SU-DHL-6 (cell line): ENCODE measurements around the gene ERBB4.

ENCODE experiments used
- EZH2phosphoT487 ChIP-seq: fragments of 200-600 bp; sonication (generic), shearing (Covaris generic); conservative IDR thresholded peaks from 2 replicates; pipeline ENCODE4 v1.6.1; 2018; ENCODE audit warnings: mild to moderate bottlenecking, antibody characterized with exemption, low read length, moderate library complexity, mixed read lengths
- TF ChIP-seq, protein P1 (sequence below): fragments of 200-600 bp; sonication (generic); IDR thresholded peaks from one replicate; pipeline ENCODE4 v1.5.1; 2017; ENCODE audit warnings: antibody characterized with exemption, mild to moderate bottlenecking, low read length, moderate library complexity; ENCODE audit not compliant: insufficient read depth, poor library complexity, severe bottlenecking

DNA sequence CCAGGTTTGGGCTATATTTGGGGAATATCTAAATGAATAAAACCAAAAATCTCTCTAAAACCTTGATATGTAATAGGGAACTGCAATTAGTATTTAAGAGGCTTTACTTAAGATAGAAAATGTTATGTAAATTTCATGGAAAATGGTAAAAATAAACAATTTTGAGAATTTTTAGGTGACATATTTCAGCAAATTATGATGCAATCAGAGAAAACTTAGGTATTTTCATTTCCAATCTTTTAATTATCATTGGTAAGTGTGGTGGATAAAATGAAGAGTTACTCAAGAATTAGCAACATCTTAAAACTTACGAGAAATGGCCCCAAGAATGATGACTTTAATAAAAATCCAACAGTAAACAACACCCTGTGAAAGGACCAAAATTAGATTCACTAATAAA, 571.4 kb downstream of the ERBB4 start:
- TF ChIP-seq, protein P1, sequence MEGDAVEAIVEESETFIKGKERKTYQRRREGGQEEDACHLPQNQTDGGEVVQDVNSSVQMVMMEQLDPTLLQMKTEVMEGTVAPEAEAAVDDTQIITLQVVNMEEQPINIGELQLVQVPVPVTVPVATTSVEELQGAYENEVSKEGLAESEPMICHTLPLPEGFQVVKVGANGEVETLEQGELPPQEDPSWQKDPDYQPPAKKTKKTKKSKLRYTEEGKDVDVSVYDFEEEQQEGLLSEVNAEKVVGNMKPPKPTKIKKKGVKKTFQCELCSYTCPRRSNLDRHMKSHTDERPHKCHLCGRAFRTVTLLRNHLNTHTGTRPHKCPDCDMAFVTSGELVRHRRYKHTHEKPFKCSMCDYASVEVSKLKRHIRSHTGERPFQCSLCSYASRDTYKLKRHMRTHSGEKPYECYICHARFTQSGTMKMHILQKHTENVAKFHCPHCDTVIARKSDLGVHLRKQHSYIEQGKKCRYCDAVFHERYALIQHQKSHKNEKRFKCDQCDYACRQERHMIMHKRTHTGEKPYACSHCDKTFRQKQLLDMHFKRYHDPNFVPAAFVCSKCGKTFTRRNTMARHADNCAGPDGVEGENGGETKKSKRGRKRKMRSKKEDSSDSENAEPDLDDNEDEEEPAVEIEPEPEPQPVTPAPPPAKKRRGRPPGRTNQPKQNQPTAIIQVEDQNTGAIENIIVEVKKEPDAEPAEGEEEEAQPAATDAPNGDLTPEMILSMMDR: no peak
- no peak for TF ChIP-seq EZH2phosphoT487
